GM23248 (cell line): Measurements from ENCODE around the gene IQSEC3.

Experiments used
- EZH2 ChIP-seq: fragments of 200-600 bp; sonication (generic); IDR thresholded peaks from 2 replicates; pipeline ENCODE4 v1.6.1; 2018; ENCODE audit warnings: antibody characterized with exemption, mild to moderate bottlenecking; ENCODE audit not compliant: insufficient read depth, poor library complexity, severe bottlenecking
- EZH2phosphoT487 ChIP-seq: fragments of 200-600 bp; sonication (generic); IDR thresholded peaks from 2 replicates; pipeline ENCODE4 v1.6.1; 2018; ENCODE audit warnings: antibody characterized with exemption, moderate library complexity, mild to moderate bottlenecking, low read depth; ENCODE audit not compliant: insufficient read depth

DNA sequence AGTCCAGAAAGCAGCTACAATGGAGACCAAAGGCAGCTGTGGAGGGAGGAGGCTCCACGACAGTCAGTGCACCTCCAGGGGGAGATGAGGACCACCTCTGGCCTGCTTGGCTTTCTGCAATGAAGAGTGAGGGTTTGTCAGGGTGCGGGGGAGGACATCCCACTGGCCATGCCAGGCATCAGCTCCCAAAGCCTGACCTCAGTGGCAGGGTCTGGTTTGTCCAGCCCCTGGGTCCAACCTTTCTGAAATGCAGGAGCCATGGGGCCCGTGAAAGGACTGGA, 112.2 kb downstream of the IQSEC3 start:
- TF ChIP-seq EZH2 (no peak), EZH2phosphoT487 (no peak)
